Adrenal gland (tissue), 12 donors: ENCODE measurements around the gene GPSM3. TPM values are rescaled to one million over a fixed set of nuclear protein-coding genes. Genes with fewer than 3 reads are reported as not detected.

ENCODE experiments used
- DNase-seq, 7 donors: peaks; one replicate each; pipeline ENCODE4 v3.0.0-alpha.2; 2019 to 2020
- H3K27ac ChIP-seq, 5 donors: fragments of 200-600 bp; sonication (generic) in 4 of 5; 1 replicate in 3 of 5; 2 replicates in 2 of 5; pipeline versions ENCODE4 v1.5.1 to v1.8.0; 2016 to 2020; ENCODE audit warnings: mild to moderate bottlenecking in 1 of 5
- H3K27me3 ChIP-seq: fragments of 200-600 bp; 2 replicates; pipeline ENCODE4 v1.8.0; 2021
- H3K36me3 ChIP-seq, 2 donors: fragments of 200-600 bp; replicated peaks in 1 of 2; 1 replicate in 1 of 2; 2 replicates in 1 of 2; pipeline versions ENCODE4 v1.5.1 to v1.8.0; 2018 to 2022
- H3K4me1 ChIP-seq, 2 donors: fragments of 200-600 bp; replicated peaks in 1 of 2; 1 replicate in 1 of 2; 2 replicates in 1 of 2; pipeline versions ENCODE4 v1.5.1 to v1.8.0; 2018 to 2021
- H3K4me3 ChIP-seq, 4 donors: fragments of 200-600 bp; sonication (generic) in 3 of 4; one replicate each; pipeline ENCODE4 v1.5.1; 2016 to 2018
- H3K9me3 ChIP-seq, 3 donors: fragments of 200-600 bp; sonication (generic) in 1 of 3; replicated peaks in 1 of 3; 1 replicate in 2 of 3; 2 replicates in 1 of 3; pipeline versions ENCODE4 v1.5.1 to v1.8.0; 2016 to 2021
- POLR2A ChIP-seq, 2 donors: fragments of 450-650 bp; IDR thresholded peaks; one replicate each; pipeline ENCODE4 v1.6.1; 2017; ENCODE audit warnings: antibody characterized with exemption in 2 of 2, mild to moderate bottlenecking in 2 of 2, moderate library complexity in 1 of 2
- WGBS, 4 donors: extraction: QIAGEN DNeasy Blood & Tissue Kit in 2 of 4; methylation state at CpG; one replicate each; pipeline versions ENCODE4 v1.1.5 to v1.1.7; 2013 to 2017; 5-methylcytosine and 5-hydroxymethylcytosine counted together
- intact Hi-C, 2 donors: fragments of 100-400 bp; cut with DNase I; formaldehyde crosslinking; loops; one replicate each; pipeline versions ENCODE4 v1.14.1 to v1.15.0; 2022 to 2023
- polyA plus RNA-seq, 3 donors: library from polyadenylated mRNA; stranded (reverse); fragments of 200-250 nt in 2 of 3; fragments of 350-450 nt in 1 of 3; fragmentation: Illumina TruSeq in 1 of 3; extraction: RNeasy Lipid Tissue Mini Kit (QIAGEN cat#74804) in 1 of 3; gene quantifications; one replicate each; pipeline ENCODE4 v1.2.3, GENCODE V29; 2013 to 2014
- total RNA-seq, 9 donors: library from RNA; depleted of rRNA in 4 of 9; stranded (reverse); fragments of >200 nt in 4 of 9; fragments of 120-200 nt in 1 of 9; fragmentation: NEBNext Ultra II Directional in 1 of 9; extraction: Animal tissue kit (Norgen Biotek cat#: 25700) in 1 of 9; gene quantifications; one replicate each; pipeline versions ENCODE4 v1.1.0 to v1.2.4, GENCODE V29; 2013 to 2023
- TF ChIP-seq, protein P1 (sequence below), 6 experiments: fragments of 450-650 bp in 4 of 6; fragments of 200-600 bp in 2 of 6; sonication (generic) in 1 of 6; IDR thresholded peaks; 1 replicate in 5 of 6; 2 replicates in 1 of 6; pipeline versions ENCODE4 v1.5.1 to v1.8.0; 2016 to 2021; ENCODE audit warnings: antibody characterized with exemption in 6 of 6, mild to moderate bottlenecking in 2 of 6, moderate library complexity in 1 of 6
- donor health status: healthy with polysubstance abuse.
- donor health status: Bipolar disorder and iron deficiency.
- donor health status: DM: yes; HTN: yes; CAD: no.
- donor health status: DM: no; HTN: no; CAD: no.
- donor health status: DM: no; HTN: no; CAD: no.
- donor health status: DM: yes; HTN: yes; CAD: no.

Gene GPSM3
- total and polyA plus RNA-seq, 12 donors, result 3.8 to 40.3 (median 17.6) TPM

DNA sequence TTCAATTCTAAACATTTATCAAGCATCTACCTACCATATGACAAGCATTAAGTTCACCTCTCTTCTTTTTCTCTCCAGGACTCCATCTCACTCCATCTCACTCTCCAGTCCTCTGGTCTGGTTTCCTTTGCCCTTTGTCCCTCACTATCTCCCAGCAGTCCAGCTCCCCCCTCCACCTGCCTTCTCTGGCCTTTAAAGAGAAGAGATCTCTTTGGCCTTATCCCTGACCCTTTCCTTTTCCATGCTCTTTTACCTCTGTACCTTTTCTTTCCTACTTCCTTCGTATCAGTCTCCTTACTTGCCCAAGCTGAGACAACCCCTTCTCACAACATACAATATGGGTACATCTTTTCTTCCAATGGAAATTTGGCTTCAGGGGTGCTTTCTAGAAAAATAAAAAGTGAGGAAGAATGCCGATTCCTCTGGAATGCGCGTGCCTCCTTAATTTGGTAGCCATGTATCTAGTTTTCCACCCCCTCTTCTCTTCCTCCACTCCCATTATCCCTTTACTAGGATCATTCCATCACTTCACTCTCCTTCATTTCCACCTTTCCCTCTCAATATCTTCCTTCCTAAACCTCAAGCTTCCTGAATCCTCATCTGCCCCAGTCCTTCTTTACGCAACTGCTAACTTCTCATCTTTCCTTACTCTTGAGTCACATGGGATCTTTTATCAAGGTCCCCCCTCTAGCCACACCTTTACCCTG, 15.8 kb downstream of the GPSM3 start:
- peak in 1 of 7 donors; percentile 47 for DNase-seq
- WGBS, 4 donors, result 19 to 25% (median 25%) methylated on average over 5 of the region's 5 CpGs
- Histone ChIP-seq H3K4me1 (peaks cover 33 to 46% of the 10 kb centered on the region in 2 donors), H3K27me3 (no peaks in the 10 kb centered on the region), H3K4me3 (peak overlapping the region in 2 of 4 donors; percentile 4 to 84), H3K9me3 (no peaks in the 10 kb centered on the region), H3K36me3 (peaks cover 0 to 19% of the 10 kb centered on the region in 2 donors), H3K27ac (peak overlapping the region; percentile 87 to 98 (median 94))
- intact Hi-C loops, result no loop called here
- TF ChIP-seq POLR2A (IDR thresholded peaks at IDR 0.05), result no peak

DNA sequence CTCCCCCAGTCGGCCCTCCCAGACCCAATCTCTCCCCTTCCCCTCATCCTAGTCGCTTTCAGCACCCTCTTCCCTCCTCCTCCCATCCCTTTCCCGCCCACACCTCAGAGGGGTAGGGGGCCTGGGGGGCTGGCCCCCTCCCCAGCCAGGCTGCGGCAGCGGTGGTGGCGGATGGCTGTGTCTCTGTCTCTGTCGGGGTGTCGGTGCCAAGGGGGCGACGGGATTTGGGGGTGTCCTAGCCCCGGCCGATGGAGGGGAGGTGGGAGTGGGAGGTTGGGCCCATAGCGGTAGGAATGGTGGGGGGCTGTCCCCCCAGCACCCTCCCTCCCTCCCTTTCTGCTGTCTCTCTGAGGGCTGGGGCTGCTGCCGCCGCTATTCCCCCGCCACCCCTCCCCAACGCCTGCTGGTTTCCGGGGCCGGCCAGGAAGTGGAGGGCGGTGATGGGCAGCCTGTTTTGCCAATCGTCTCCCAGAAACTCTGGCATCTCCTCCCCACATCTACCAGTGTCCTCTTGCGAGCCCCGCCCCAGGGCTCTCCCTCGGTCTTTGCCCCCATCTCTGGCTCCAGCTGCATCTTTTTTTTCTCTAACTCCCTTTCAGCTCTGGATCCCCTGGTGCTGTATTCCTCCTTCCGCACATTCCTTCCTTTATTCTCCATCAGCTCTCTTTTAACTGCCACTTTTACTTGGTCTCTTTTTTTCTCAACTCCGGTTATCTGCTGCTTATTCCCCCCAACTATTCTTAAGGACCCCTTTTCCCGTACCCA, 16.6 kb downstream of the GPSM3 start, which contains the start of gene AGPAT1:
TSS of gene AGPAT1 (minus strand) at position 374 of the 765 bp plus-strand sequence. CDS start 4,588 bp downstream, outside the sequence.
- Histone ChIP-seq H3K9me3 (no peaks in the 10 kb centered on the region), H3K4me1 (peaks cover 33 to 46% of the 10 kb centered on the region in 2 donors), H3K27ac (peak within 1 kb of the TSS; percentile 87 to 98 (median 94)), H3K4me3 (peak within 1 kb of the TSS in 3 of 4 donors; percentile 84 to 98 (median 88)), H3K27me3 (no peaks in the 10 kb centered on the region), H3K36me3 (peaks cover 0 to 13% of the 10 kb centered on the region in 2 donors)
- 0 to 1% (median 1%) methylated on average over 14 to 27 of the region's 27 CpGs for WGBS, 4 donors
- intact Hi-C loops, result no loop called here
- TF ChIP-seq POLR2A (IDR thresholded peaks at IDR 0.05), result peak in 1 of 2 donors; percentile 51
- TF ChIP-seq, protein P1, sequence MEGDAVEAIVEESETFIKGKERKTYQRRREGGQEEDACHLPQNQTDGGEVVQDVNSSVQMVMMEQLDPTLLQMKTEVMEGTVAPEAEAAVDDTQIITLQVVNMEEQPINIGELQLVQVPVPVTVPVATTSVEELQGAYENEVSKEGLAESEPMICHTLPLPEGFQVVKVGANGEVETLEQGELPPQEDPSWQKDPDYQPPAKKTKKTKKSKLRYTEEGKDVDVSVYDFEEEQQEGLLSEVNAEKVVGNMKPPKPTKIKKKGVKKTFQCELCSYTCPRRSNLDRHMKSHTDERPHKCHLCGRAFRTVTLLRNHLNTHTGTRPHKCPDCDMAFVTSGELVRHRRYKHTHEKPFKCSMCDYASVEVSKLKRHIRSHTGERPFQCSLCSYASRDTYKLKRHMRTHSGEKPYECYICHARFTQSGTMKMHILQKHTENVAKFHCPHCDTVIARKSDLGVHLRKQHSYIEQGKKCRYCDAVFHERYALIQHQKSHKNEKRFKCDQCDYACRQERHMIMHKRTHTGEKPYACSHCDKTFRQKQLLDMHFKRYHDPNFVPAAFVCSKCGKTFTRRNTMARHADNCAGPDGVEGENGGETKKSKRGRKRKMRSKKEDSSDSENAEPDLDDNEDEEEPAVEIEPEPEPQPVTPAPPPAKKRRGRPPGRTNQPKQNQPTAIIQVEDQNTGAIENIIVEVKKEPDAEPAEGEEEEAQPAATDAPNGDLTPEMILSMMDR (IDR thresholded peaks at IDR 0.05), result no peak
- DNase-seq, result peak; percentile 95 to 99 (median 98)

DNA sequence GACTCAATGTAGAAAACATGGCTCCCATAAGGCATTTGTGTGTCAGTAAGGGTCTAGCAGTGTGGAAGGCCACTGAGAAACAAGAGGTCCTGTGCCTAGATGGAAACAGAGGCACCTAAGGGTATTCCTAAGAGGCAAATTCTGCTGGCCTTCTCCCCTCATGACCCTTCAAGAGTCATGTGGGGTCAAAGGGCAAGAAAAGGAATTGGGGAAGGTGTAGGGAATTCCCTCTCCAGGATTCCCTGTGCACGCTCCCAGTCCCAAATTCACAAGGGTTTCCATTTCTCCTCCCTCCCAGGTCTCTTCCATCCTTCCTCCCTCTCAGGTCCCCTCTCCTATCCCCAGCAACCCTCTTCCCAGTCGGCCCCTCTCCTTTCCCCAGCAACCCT, 17.1 kb downstream of the GPSM3 start:
- Histone ChIP-seq H3K4me3 (peak overlapping the region in 3 of 4 donors; percentile 84 to 98 (median 88)), H3K27ac (peak overlapping the region in 4 of 5 donors; percentile 87 to 98 (median 94)), H3K27me3 (no peaks in the 10 kb centered on the region), H3K9me3 (no peaks in the 10 kb centered on the region), H3K4me1 (peaks cover 33 to 46% of the 10 kb centered on the region in 2 donors), H3K36me3 (peaks cover 0 to 14% of the 10 kb centered on the region in 2 donors)
- TF ChIP-seq, protein P1 (IDR thresholded peaks at IDR 0.05), result no peak
- no peak for TF ChIP-seq POLR2A (IDR thresholded peaks at IDR 0.05)
- peak in 1 of 7 donors; percentile 18 for DNase-seq
- 10 to 16% (median 15%) methylated on average over 2 of the region's 2 CpGs for WGBS, 4 donors
- intact Hi-C loops, result no loop called here

DNA sequence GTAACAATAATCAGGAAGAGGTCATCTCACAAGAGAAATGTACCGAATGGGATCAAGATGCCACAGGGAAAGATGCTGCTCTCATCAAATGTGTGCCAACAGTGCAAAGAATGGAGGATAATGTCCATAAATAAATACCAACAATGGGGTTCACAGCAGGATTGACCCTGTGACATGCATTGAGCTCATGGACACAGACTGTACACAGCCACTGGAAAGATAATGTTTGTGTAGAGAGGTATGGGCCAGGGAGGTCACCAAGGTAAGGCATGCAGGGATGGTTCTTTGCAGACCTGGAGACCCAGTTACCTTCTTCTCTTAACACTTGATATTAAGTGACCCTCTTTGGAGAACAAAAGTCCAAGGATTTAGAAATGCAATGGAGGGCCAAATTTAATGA, 18.0 kb downstream of the GPSM3 start:
- TF ChIP-seq, protein P1 (IDR thresholded peaks at IDR 0.05), result no peak
- no peak for TF ChIP-seq POLR2A (IDR thresholded peaks at IDR 0.05)
- H3K4me1 ChIP-seq, result peaks cover 32 to 38% of the 10 kb centered on the region in 2 donors
- H3K27ac ChIP-seq, result no peak overlapping the region
- no peaks in the 10 kb centered on the region for H3K9me3 ChIP-seq
- intact Hi-C loops, result no loop called here
- peaks cover 0 to 16% of the 10 kb centered on the region in 2 donors for H3K36me3 ChIP-seq
- no peak for DNase-seq
- H3K27me3 ChIP-seq, result no peaks in the 10 kb centered on the region
- no peak overlapping the region for H3K4me3 ChIP-seq
- WGBS, 4 donors, result 79 to 93% (median 89%) methylated on average over 1 of the region's 1 CpG
